Measurements from ENCODE around the gene POU6F1. TPM values are rescaled to one million over a fixed set of nuclear protein-coding genes. Genes with fewer than 3 reads are reported as not detected.

Gene POU6F1
- total and polyA plus RNA-seq, 2 of the 8 experiments (the other 6 are each of a cell fraction or from before 2014, with no cell fraction given), result 5.6 to 8.7 TPM

- H4K91ac ChIP-seq (replicated peaks; ENCODE audit: insufficient read length, low read length), result no peak overlapping the region
- H3K4me1 ChIP-seq (replicated peaks in 1 of 4; ENCODE audit: control insufficient read depth in 3 of 4, insufficient read depth in 4 of 4, low read length in 3 of 4), result peaks cover 0 to 19% (median 7%) of the 10 kb centered on the region in 4 experiments; a peak in 6 of 7 replicates
- peaks cover 0 to 2% of the 10 kb centered on the region in 2 experiments for H4K20me1 ChIP-seq (replicated peaks in 1 of 2; ENCODE audit: control insufficient read depth in 1 of 2, insufficient read depth in 2 of 2, low read length in 2 of 2)
- no peak overlapping the region for H4K8ac ChIP-seq (ENCODE audit: extremely low read depth, insufficient read depth, low read length)
- H3K14ac ChIP-seq (ENCODE audit: insufficient read length), result no peak overlapping the region
- H2AK5ac ChIP-seq (ENCODE audit: low read depth, low read length), result no peak overlapping the region
- no peak overlapping the region for H2BK20ac ChIP-seq (ENCODE audit: low read length)
- 86 to 100% methylated on average over 3 to 7 of the region's 7 CpGs for WGBS, 2 experiments (ENCODE audit: extremely low coverage in 1 of 2, insufficient coverage in 1 of 2, insufficient read length in 1 of 2, insufficient replicate concordance in 2 of 2, low coverage in 1 of 2, low lambda C conversion rate in 2 of 2, missing lambda C conversion rate in 1 of 2)
- H3K56ac ChIP-seq (replicated peaks; ENCODE audit: insufficient read length, low read depth, low read length), result no peak overlapping the region
- no peaks in the 10 kb centered on the region for H3K27me3 ChIP-seq (replicated peaks in 1 of 4; ENCODE audit: control insufficient read depth in 3 of 4, extremely low read depth in 1 of 4, insufficient read depth in 3 of 4, low read length in 3 of 4)
- TF ChIP-seq RAD21 (IDR thresholded peaks at IDR 0.05 in 1 of 2, conservative IDR thresholded peaks at IDR 0.05 in 1 of 2; ENCODE audit: low read depth in 2 of 2, low read length in 2 of 2) (peak; percentile 56 to 64), POLR2A (IDR thresholded peaks at IDR 0.05; ENCODE audit: control extremely low read depth in 1 of 2, low read depth in 2 of 2, low read length in 2 of 2) (no peak), CTCF (IDR thresholded peaks at IDR 0.05; ENCODE audit: control extremely low read depth in 1 of 3, insufficient read depth in 1 of 3, low read depth in 1 of 3, low read length in 3 of 3) (peak in 2 of 3 experiments; percentile 39 to 40; a peak in 3 of 4 replicates)
- no peak overlapping the region for H3K18ac ChIP-seq (ENCODE audit: extremely low read depth, low read length)
- no peak overlapping the region for H2BK12ac ChIP-seq (ENCODE audit: low read depth, low read length)
- DNase-seq (ENCODE audit: low read depth in 1 of 2, low spot score in 2 of 2) (no peak), FAIRE-seq (no peak)
- no peak overlapping the region for H3K4me3 ChIP-seq (ENCODE audit: extremely low read depth in 1 of 4, insufficient read depth in 2 of 4, low read depth in 3 of 4, low read length in 4 of 4)
- peak overlapping the region; percentile 49; the same call in 1 of the 2 replicates for H2BK5ac ChIP-seq (ENCODE audit: low read depth, low read length)
- CTCF ChIA-PET (ENCODE audit: partially characterized antibody), result interaction anchor here (1.1 to 1.5 kb wide), 2 partner anchors 28 to 163 kb away, joined by 3 to 6 read pairs; partner anchors contain the start of genes CSRNP2 and POU6F1
- no peak overlapping the region for H3K23ac ChIP-seq (ENCODE audit: insufficient read length)
- H3K23me2 ChIP-seq (ENCODE audit: low read depth, low read length), result no peaks in the 10 kb centered on the region; the same call in 1 of the 2 replicates
- H3K4me2 ChIP-seq (ENCODE audit: insufficient read depth in 1 of 2, low read depth in 2 of 2, low read length in 2 of 2), result no peak overlapping the region
- no peaks in the 10 kb centered on the region for H3K79me2 ChIP-seq (ENCODE audit: control insufficient read depth in 1 of 2, insufficient read depth in 2 of 2, low read length in 2 of 2)
- H2AFZ ChIP-seq (ENCODE audit: low read length), result no peak overlapping the region
- peaks cover 8 to 27% (median 14%) of the 10 kb centered on the region in 4 experiments for H3K36me3 ChIP-seq (ENCODE audit: control insufficient read depth in 2 of 4, insufficient read depth in 4 of 4, low read length in 3 of 4)
- POLR2A ChIA-PET (ENCODE audit: partially characterized antibody), result interaction anchor here (0.8 to 1.5 kb wide), 4 partner anchors 9 to 74 kb away, joined by 3 to 9 read pairs (median 4); partner anchors contain the start of gene SMAGP
- H3K4ac ChIP-seq (replicated peaks; ENCODE audit: insufficient read length, low read depth, low read length), result no peak overlapping the region
- no peaks in the 10 kb centered on the region for H3K9me3 ChIP-seq (ENCODE audit: insufficient read depth in 2 of 2, low read depth in 1 of 2, low read length in 1 of 2)
- H2BK15ac ChIP-seq (ENCODE audit: low read length), result peak overlapping the region; percentile 74; the same call in 1 of the 2 replicates
- H3K9ac ChIP-seq (replicated peaks in 1 of 4; ENCODE audit: extremely low read depth in 1 of 4, low read depth in 3 of 4, low read length in 3 of 4), result no peak overlapping the region
- H4K5ac ChIP-seq (ENCODE audit: insufficient read length, low read depth, low read length), result no peak overlapping the region
- no peak overlapping the region for H3K27ac ChIP-seq (ENCODE audit: low read depth, low read length)
- H3K79me1 ChIP-seq (ENCODE audit: low read depth, low read length), result peaks cover 3% of the 10 kb centered on the region; the same call in 1 of the 2 replicates
- H2BK120ac ChIP-seq (replicated peaks; ENCODE audit: low read depth, low read length), result no peak overlapping the region
These were observed 28.5 kb upstream of the POU6F1 start for GRCh38 chr12:51246254-51246853.

All from H1 (cell line).